ENCODE results near the gene TMUB1. TPM values are rescaled to one million over a fixed set of nuclear protein-coding genes. Genes with fewer than 3 reads are reported as not detected.
A peak's percentile ranks its signal among the peaks of the same experiment; 100 is the strongest.

Gene TMUB1
- total RNA-seq, 1 experiment from 2014 or later = 68.1 TPM

DNA sequence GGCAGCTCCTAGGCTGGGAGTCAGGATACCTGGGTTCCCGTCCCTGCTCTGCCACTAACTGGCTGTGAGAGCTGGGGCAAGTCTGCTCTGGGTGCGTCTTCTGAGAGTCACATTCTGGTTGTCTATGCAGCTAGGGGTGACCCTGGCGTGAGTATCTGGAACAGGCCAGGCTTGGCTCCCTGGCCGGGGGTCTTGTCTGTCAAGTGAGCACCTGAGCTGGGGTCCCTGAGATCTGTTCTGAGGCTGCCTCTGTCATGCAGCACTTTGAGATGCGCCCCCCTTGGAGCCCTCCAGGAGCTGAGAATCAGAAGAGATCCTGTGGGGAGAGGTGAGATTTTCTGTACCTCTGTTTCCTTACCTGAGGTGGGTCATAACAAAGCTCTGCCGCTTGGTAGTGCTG lies 10.5 kb upstream of the TMUB1 start:
- Histone ChIP-seq H3K4me1 (0 out of 2 replicates have a peak, but pooled peaks cover 3% of the 10 kb centered on the region), H3K4me3 (ENCODE audit: low read depth, low read length) (no peak overlapping the region), H3K9me3 (no peaks in the 10 kb centered on the region), H3K27me3 (replicated peaks; ENCODE audit: control insufficient read depth, insufficient read depth, low read length) (no peaks in the 10 kb centered on the region), H3K36me3 (ENCODE audit: control insufficient read depth, insufficient read depth, low read length) (peaks cover 1% of the 10 kb centered on the region)
- DNase-seq = no peak
- Mint-ChIP-seq H3K4me3 (ENCODE audit: unreplicated experiment) (no peak overlapping the region), H3K9me3 (ENCODE audit: unreplicated experiment) (no peaks in the 10 kb centered on the region), H3K4me1 (ENCODE audit: low read depth, unreplicated experiment) (peaks cover 20% of the 10 kb centered on the region), H3K36me3 (ENCODE audit: insufficient read depth, unreplicated experiment) (peaks cover 30% of the 10 kb centered on the region), H3K27ac (ENCODE audit: unreplicated experiment) (no peak overlapping the region), H3K27me3 (ENCODE audit: insufficient read depth, unreplicated experiment) (no peaks in the 10 kb centered on the region)
- CTCF ChIA-PET = no interaction called here
- intact Hi-C loops (cut with micrococcal nuclease; ENCODE audit: unreplicated experiment) = no loop called here
- no TSS peak for BruUV-seq (replicated peaks)
- POLR2A ChIA-PET = interaction anchor here (1.5 kb wide), 1 partner anchor 31 kb away, joined by 8 read pairs; no protein-coding TSS in a partner anchor
- TF ChIP-seq, protein P1, sequence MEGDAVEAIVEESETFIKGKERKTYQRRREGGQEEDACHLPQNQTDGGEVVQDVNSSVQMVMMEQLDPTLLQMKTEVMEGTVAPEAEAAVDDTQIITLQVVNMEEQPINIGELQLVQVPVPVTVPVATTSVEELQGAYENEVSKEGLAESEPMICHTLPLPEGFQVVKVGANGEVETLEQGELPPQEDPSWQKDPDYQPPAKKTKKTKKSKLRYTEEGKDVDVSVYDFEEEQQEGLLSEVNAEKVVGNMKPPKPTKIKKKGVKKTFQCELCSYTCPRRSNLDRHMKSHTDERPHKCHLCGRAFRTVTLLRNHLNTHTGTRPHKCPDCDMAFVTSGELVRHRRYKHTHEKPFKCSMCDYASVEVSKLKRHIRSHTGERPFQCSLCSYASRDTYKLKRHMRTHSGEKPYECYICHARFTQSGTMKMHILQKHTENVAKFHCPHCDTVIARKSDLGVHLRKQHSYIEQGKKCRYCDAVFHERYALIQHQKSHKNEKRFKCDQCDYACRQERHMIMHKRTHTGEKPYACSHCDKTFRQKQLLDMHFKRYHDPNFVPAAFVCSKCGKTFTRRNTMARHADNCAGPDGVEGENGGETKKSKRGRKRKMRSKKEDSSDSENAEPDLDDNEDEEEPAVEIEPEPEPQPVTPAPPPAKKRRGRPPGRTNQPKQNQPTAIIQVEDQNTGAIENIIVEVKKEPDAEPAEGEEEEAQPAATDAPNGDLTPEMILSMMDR (IDR thresholded peaks at IDR 0.05; ENCODE audit: insufficient read depth in 1 of 2, low read depth in 1 of 2, low read length in 1 of 2, severe bottlenecking in 1 of 2, unreplicated experiment in 1 of 2) = no peak

DNA sequence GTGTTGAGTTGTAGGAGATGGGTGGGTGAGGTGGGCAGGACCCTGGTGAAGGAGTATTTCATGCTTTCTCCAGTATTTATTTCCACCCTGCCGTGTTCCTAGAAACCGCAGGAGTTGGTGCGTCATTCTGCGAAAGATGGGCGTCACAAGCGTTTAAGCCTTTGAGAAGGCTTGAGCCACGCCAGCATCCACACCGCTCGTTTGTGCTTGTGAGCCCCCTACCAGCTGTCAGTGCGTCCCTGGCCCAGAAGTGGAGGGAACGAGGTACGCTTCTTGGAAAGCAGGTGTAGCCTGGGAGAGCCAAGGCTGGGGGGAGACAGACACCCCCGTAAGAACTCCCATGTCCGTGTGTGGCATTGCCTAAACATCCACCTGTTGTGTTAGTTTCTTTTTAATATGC lies 8.7 kb upstream of the TMUB1 start:
- Mint-ChIP-seq H3K4me3 (ENCODE audit: unreplicated experiment) (no peak overlapping the region), H3K27me3 (ENCODE audit: insufficient read depth, unreplicated experiment) (no peaks in the 10 kb centered on the region), H3K36me3 (ENCODE audit: insufficient read depth, unreplicated experiment) (peaks cover 31% of the 10 kb centered on the region), H3K4me1 (ENCODE audit: low read depth, unreplicated experiment) (peaks cover 22% of the 10 kb centered on the region), H3K9me3 (ENCODE audit: unreplicated experiment) (no peaks in the 10 kb centered on the region), H3K27ac (ENCODE audit: unreplicated experiment) (no peak overlapping the region)
- POLR2A ChIA-PET = no interaction called here
- TF ChIP-seq, protein P1 (IDR thresholded peaks at IDR 0.05; ENCODE audit: insufficient read depth in 1 of 2, low read depth in 1 of 2, low read length in 1 of 2, severe bottlenecking in 1 of 2, unreplicated experiment in 1 of 2) = no peak
- Histone ChIP-seq H3K36me3 (ENCODE audit: control insufficient read depth, insufficient read depth, low read length) (peaks cover 1% of the 10 kb centered on the region), H3K4me1 (peaks cover 12% of the 10 kb centered on the region; the same call in 1 of the 2 replicates), H3K4me3 (ENCODE audit: low read depth, low read length) (no peak overlapping the region), H3K27me3 (replicated peaks; ENCODE audit: control insufficient read depth, insufficient read depth, low read length) (no peaks in the 10 kb centered on the region), H3K9me3 (no peaks in the 10 kb centered on the region)
- no TSS peak for BruUV-seq (replicated peaks)
- intact Hi-C loops (cut with micrococcal nuclease; ENCODE audit: unreplicated experiment) = loop anchor here (1.0 kb wide), 1 partner anchor 19 kb away; no protein-coding TSS in a partner anchor
- DNase-seq = no peak
- CTCF ChIA-PET = interaction anchor here (0.8 kb wide), 1 partner anchor 63 kb away, joined by 5 read pairs; the partner anchor contains the start of gene ABCB8

GRCh38 chr7:151091431-151091830 lies 8.1 kb upstream of the TMUB1 start:
- BruUV-seq (replicated peaks) = no TSS peak
- Mint-ChIP-seq H3K4me1 (ENCODE audit: low read depth, unreplicated experiment) (peaks cover 22% of the 10 kb centered on the region), H3K27me3 (ENCODE audit: insufficient read depth, unreplicated experiment) (no peaks in the 10 kb centered on the region), H3K36me3 (ENCODE audit: insufficient read depth, unreplicated experiment) (peaks cover 25% of the 10 kb centered on the region), H3K27ac (ENCODE audit: unreplicated experiment) (peak overlapping the region; percentile 37), H3K9me3 (ENCODE audit: unreplicated experiment) (no peaks in the 10 kb centered on the region), H3K4me3 (ENCODE audit: unreplicated experiment) (peak overlapping the region; percentile 7)
- peak; percentile 80 to 83 for DNase-seq
- peaks cover 1% of the 10 kb centered on the region for H3K36me3 ChIP-seq (ENCODE audit: control insufficient read depth, insufficient read depth, low read length)
- H3K4me3 ChIP-seq (ENCODE audit: low read depth, low read length) = no peak overlapping the region
- H3K9me3 ChIP-seq = no peaks in the 10 kb centered on the region
- TF ChIP-seq, protein P1 (IDR thresholded peaks at IDR 0.05; ENCODE audit: insufficient read depth in 1 of 2, low read depth in 1 of 2, low read length in 1 of 2, severe bottlenecking in 1 of 2, unreplicated experiment in 1 of 2) = peak; percentile 72 to 81
- H3K27me3 ChIP-seq (replicated peaks; ENCODE audit: control insufficient read depth, insufficient read depth, low read length) = no peaks in the 10 kb centered on the region
- ChIA-PET POLR2A (no interaction called here), CTCF (interaction anchor here (0.8 kb wide), 1 partner anchor 63 kb away, joined by 5 read pairs; the partner anchor contains the start of gene ABCB8)
- peaks cover 12% of the 10 kb centered on the region; the same call in 1 of the 2 replicates for H3K4me1 ChIP-seq
- intact Hi-C loops (cut with micrococcal nuclease; ENCODE audit: unreplicated experiment) = loop anchor here (1.0 kb wide), 1 partner anchor 20 kb away; no protein-coding TSS in a partner anchor
